Muscle of leg (tissue), 11 donors: Measurements from ENCODE around the gene PLCB2. TPM values are rescaled to one million over a fixed set of nuclear protein-coding genes. Genes with fewer than 3 reads are reported as not detected.

Experiments
- DNase-seq: peaks from one replicate; pipeline ENCODE4 v3.0.0; 2013
- H3K27ac ChIP-seq: one replicate; pipeline ENCODE4 v1.5.1; 2013; ENCODE audit warnings: mild to moderate bottlenecking, low read length, control low read depth
- H3K27me3 ChIP-seq: one replicate; pipeline ENCODE4 v1.6.1; 2013; ENCODE audit warnings: low read length; ENCODE audit not compliant: control insufficient read depth, insufficient read depth
- H3K36me3 ChIP-seq: one replicate; pipeline ENCODE4 v1.6.1; 2013; ENCODE audit warnings: low read length; ENCODE audit not compliant: control insufficient read depth, insufficient read depth
- H3K4me1 ChIP-seq: one replicate; pipeline ENCODE4 v1.6.1; 2013; ENCODE audit warnings: low read length; ENCODE audit not compliant: control insufficient read depth, insufficient read depth
- H3K4me3 ChIP-seq: one replicate; pipeline ENCODE4 v1.5.1; 2013; ENCODE audit warnings: low read length, control low read depth
- H3K9me3 ChIP-seq: replicated peaks from 2 replicates; pipeline ENCODE4 v1.6.1; 2013; ENCODE audit warnings: low read depth, low read length; ENCODE audit not compliant: control insufficient read depth
- WGBS: methylation state at CpG from one replicate; pipeline ENCODE4 v1.1.5; 2013; ENCODE audit warnings: missing lambda C conversion rate; ENCODE audit not compliant: insufficient coverage; 5-methylcytosine and 5-hydroxymethylcytosine counted together
- polyA plus RNA-seq, 8 donors: library from polyadenylated mRNA; unstranded; fragments of 120-200 nt; gene quantifications; one replicate each; pipeline versions ENCODE4 v1.2.1 to v1.2.3, GENCODE V29; 2013; ENCODE audit warnings: inconsistent platforms in 1 of 8, low replicate concordance in 1 of 8; ENCODE audit not compliant: insufficient read length in 8 of 8, insufficient read depth in 1 of 8
- total RNA-seq: library from RNA; stranded (reverse); fragments of 120-200 nt; gene quantifications from one replicate; pipeline ENCODE4 v1.2.4, GENCODE V29; 2013

PLCB2 gene
- total and polyA plus RNA-seq, 9 donors = 4.8 to 11.5 (median 8.7) TPM

DNA sequence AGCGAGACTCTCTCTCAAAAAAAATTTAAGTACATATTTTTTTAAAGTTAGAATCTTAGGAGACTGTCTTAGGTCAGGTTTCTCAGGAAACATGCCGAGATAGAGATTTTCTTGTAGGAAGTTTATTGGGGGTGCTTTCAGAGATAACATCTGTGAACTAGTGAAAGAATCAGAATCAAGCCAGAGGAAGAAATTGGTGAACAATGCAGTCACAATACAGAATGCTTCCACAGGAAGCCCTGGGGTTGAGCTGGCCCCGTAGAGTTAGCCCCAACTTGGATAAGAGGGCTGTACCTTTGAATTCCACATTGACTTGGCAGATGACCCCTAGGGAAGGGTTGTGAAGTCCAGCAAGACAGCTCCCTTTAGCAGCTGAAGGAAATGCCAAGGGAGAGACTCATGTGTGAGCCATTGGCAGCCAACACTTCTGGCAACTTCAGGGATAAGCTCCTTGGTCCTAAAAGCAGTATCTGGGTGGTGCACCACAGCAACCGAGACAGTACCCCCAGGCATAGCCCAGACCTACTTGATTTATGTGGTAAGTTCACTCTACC is 7.1 kb upstream of the PLCB2 start:
- Histone ChIP-seq H3K4me1 (peaks cover 4% of the 10 kb centered on the region), H3K9me3 (no peaks in the 10 kb centered on the region), H3K36me3 (no peaks in the 10 kb centered on the region), H3K4me3 (no peak overlapping the region), H3K27ac (no peak overlapping the region), H3K27me3 (peaks cover 37% of the 10 kb centered on the region)
- 69% methylated on average over 2 of the region's 4 CpGs for WGBS
- DNase-seq = no peak

DNA sequence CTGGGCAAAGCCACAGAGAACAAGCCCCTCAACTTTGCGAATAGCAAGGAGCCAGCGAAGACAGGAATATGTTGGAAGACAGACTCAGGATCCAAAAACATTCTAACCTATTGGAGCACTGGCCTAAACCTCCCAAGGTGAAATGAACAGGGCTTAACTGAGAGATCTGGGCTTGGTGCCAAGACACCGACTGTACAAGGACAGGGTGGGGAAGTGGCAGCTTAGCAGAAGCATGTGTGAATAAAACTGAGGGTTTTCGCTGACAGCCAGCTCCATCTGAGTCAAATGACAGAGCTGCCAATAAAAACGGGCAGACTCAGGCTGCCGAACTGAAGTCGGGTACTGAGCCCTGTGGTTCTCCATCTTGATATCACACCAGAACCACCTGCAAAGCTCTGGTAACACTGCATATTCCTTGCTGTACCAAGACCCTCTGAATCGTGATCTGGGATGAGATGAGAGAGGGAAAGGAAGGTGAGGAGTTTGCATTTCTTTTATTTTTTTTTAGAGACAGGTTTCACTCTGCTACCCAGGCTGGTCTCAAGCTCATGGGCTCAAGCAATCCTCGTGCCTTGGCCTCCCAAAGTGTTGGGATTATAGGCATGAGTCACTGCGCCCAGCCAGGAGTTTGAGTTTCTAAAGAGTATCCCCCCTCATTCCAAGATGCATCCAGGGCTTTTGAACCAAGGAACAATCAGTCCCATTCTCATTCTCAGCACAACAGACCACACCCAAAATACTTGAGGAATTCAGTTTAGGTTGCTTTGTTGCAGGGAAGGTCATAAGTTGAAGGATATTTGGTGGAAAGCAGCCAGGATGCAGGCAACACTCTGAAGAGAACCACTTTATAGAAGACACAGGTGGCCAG is 6.0 kb upstream of the PLCB2 start:
- WGBS = 7% methylated on average over 3 of the region's 10 CpGs
- peaks cover 13% of the 10 kb centered on the region for H3K4me1 ChIP-seq

DNA sequence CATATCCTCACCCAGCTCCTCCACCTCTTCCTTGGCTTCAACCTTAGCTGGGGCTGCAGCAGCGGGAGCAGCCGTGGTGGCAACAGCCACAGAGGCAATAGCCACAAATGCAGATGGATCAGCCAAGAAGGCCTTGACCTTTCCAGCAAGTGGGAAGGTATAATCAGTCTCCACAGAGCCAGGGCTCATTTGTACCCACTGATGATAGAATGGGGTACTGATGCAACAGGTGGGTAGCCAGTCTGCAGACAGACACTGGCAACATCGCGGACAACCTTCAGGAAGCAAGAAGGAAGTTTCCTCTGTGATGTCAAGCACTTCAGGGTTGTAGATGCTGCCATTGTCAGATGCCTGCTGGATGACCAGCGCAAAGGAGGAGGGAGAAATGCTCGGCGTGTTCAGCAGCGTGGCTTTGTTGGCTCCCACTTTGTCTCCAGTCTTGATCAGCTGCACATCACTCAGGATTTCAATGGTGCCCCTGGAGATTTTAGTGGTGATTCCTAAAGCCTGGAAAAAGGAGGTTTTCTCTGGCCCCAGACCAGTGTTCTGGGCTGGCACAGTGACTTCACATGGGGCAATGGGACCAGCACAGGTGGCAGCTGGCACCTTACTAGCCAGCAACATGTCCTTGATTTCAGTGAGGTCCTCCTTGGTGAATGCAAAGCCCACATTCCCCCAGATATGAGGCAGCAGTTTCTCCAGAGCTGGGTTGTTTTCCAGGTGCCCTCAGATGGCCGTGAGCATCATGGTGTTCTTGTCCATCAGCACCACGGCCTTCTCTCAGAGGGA is 4.8 kb upstream of the PLCB2 start:
- no peak for DNase-seq
- 87% methylated on average over 9 of the region's 10 CpGs for WGBS
- no peaks in the 10 kb centered on the region for H3K9me3 ChIP-seq
- H3K27me3 ChIP-seq = peaks cover 34% of the 10 kb centered on the region
- no peak overlapping the region for H3K27ac ChIP-seq
- H3K4me3 ChIP-seq = no peak overlapping the region
- no peaks in the 10 kb centered on the region for H3K36me3 ChIP-seq
- peaks cover 23% of the 10 kb centered on the region for H3K4me1 ChIP-seq

More for the DNA sequence above, 6.0 kb upstream of the PLCB2 start:
- H3K27me3 ChIP-seq = peaks cover 36% of the 10 kb centered on the region
- H3K4me3 ChIP-seq = no peak overlapping the region
- no peaks in the 10 kb centered on the region for H3K36me3 ChIP-seq
- no peak overlapping the region for H3K27ac ChIP-seq
- H3K9me3 ChIP-seq = no peaks in the 10 kb centered on the region
- peak; percentile 68 for DNase-seq

DNA sequence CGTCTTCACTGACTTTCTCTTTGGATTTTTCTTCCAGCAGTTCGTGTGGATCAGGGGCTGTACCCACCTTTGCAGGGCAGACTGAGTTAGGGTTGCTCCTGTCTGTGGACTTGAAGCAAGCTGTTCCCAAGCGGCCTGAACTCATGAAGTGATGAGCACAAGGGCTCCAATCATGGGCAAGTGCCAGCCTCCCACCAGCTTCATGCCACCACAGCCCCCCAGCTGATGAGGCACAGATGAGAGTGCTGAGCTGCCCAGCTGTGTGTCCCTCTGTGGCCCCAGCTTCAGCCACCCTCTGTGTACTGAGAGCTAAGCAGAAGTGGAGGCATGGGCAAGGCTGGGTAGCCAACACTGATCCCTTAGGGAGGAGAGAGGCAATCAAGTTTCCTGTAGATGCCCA is 3.3 kb upstream of the PLCB2 start:
- peaks cover 31% of the 10 kb centered on the region for H3K27me3 ChIP-seq
- no peaks in the 10 kb centered on the region for H3K36me3 ChIP-seq
- 63% methylated on average over 1 of the region's 3 CpGs for WGBS
- no peak overlapping the region for H3K4me3 ChIP-seq
- no peak overlapping the region for H3K27ac ChIP-seq
- no peak for DNase-seq
- peaks cover 32% of the 10 kb centered on the region for H3K4me1 ChIP-seq
- no peaks in the 10 kb centered on the region for H3K9me3 ChIP-seq

DNA sequence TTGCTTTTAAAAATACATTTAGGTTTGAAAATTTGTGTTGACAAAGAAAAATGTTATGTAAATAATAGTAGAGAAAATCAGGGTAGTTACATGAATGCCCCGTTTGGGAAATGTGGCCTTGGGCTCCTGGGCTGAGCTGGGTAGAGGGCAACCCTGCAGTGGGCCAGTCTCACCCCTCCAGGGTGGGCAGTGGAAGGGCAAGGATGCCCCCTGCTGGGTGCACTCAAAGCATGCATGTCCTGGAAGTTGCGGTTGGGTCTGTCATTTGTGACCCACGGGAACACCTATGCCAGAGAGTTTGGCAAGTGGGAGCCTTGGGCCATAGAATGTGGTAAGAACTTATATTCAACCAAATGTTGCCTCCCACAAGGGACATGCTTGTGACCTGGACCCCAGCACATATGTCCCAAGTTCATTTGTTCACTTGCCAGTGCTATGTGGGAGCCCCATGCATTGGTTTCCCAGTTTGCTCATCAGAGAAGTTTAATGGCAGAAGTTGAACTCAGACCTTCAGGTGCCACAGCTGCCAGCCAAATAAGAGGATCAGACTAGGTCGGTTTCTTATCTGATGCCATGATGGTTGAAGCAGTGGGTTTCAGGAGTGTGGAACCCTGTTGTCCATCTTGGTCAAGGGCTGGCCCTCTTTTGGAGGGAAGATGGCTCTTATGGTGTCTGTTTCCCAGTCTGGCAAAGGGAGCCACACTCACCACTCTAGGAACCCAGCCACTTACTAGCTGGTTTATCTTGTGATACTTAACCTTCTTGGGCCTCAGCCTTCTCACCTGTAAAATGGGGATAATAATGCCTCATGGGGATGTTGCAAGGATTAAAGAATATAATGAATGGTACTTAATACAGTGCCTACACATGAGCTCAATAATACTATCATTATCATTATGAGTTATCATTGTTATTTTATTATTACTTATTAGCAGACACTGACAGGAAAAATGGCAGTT is 2.5 kb upstream of the PLCB2 start:
- 14% methylated on average over 2 of the region's 4 CpGs for WGBS
- no peak for DNase-seq
- no peak overlapping the region for H3K27ac ChIP-seq
- H3K4me1 ChIP-seq = peaks cover 32% of the 10 kb centered on the region
- no peaks in the 10 kb centered on the region for H3K36me3 ChIP-seq
- peaks cover 27% of the 10 kb centered on the region for H3K27me3 ChIP-seq
- no peak overlapping the region for H3K4me3 ChIP-seq
- no peaks in the 10 kb centered on the region for H3K9me3 ChIP-seq

DNA sequence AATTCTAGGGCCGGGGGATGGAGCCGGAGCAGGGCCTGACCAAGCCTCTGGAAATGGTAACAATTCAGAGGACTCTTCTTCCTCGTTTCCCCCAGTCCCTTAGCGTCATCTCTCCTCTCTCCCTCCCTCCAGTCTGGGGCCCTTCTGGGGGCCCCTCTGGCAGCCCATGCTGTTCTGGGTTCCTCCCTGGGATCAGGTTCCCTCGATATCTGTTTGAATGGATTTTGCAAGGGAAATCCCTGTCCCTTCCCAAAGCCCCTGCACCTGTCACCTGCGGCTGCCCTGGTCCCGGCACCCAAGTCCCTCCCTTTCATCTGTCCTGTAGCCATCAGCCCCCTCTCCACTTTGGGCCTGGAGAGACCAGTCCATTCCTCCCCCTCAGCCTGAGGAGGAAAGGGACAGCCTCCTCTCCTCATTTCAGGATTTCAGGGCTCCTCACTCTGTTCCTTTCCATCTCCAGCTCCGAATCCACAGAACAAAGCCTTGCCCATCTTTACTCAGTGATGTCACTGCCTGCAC is 1.7 kb upstream of the PLCB2 start:
- peaks cover 32% of the 10 kb centered on the region for H3K4me1 ChIP-seq
- no peaks in the 10 kb centered on the region for H3K9me3 ChIP-seq
- no peak overlapping the region for H3K4me3 ChIP-seq
- H3K27me3 ChIP-seq = peaks cover 21% of the 10 kb centered on the region
- 27% methylated on average over 8 of the region's 8 CpGs for WGBS
- H3K27ac ChIP-seq = no peak overlapping the region
- no peaks in the 10 kb centered on the region for H3K36me3 ChIP-seq
- DNase-seq = no peak

DNA sequence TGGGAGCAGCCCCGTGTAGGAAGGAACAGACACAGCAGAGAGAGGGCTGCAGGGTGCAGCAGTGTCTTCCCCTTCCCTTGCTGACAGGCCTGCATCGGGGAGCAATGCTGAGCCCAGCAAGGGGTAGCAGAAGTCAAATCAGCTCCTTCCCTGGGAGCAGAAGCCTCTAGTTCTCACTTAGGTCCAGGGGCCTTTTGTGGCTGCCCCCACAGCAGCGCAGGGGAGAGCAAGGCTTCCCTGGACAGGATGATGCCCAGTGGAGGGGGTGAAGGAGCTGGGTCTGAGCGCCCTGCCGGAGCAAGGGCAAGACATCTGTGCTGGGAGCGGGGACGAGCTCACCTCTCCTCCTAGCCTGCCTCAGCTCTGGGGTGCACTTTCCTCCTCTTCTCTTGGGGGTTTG is 827 bp downstream of the PLCB2 start:
- DNase-seq = no peak
- Histone ChIP-seq H3K27me3 (peaks cover 9% of the 10 kb centered on the region), H3K9me3 (no peaks in the 10 kb centered on the region), H3K27ac (no peak overlapping the region), H3K36me3 (no peaks in the 10 kb centered on the region), H3K4me1 (peaks cover 28% of the 10 kb centered on the region), H3K4me3 (peak overlapping the region; percentile 27)
- 0% methylated on average over 1 of the region's 7 CpGs for WGBS

DNA sequence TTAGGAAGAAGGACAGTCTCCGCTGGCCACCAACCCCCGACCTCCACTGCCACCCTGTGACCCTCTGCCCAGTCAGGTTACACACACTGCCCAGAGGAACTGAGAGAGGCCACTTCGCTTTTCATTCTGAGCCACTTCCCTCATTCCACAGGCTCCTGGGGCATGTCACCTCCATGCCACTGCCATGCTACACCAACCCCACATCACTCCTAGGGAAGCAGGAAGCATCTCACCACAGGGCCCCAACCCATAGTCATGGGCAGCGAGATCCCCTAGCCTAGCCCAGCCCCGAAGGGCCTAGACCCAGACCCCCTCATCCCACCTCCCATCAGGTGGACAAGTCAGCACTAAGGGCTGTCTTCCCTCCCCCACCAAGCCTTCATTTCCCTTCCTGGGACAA is 1.4 kb downstream of the PLCB2 start:
- H3K4me1 ChIP-seq = peaks cover 28% of the 10 kb centered on the region

DNA sequence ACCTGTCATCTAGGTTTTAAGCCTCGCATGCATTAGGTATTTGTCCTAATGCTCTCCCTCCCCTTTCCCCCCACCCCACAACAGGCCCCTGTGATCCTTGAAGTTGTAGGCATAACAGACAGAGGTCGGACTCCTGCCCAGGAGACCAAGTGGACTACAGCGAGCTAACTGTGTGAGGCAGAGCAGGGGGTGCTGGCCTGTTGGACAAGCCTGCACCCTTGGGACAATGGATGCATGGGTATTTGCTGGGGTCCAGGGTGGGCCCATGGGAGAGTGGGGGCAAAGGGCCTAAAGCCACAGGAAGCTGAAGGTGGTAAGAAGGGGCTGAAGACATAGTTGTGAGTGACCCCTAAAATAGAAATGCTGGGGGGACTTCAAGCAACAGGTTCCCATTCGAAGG is 2.5 kb downstream of the PLCB2 start:
- peaks cover 28% of the 10 kb centered on the region for H3K4me1 ChIP-seq

More for the DNA sequence above, 1.4 kb downstream of the PLCB2 start:
- peak overlapping the region; percentile 27 for H3K4me3 ChIP-seq
- no peaks in the 10 kb centered on the region for H3K9me3 ChIP-seq
- no peak overlapping the region for H3K27ac ChIP-seq
- H3K27me3 ChIP-seq = peaks cover 7% of the 10 kb centered on the region
- H3K36me3 ChIP-seq = no peaks in the 10 kb centered on the region
- 78% methylated on average over 5 of the region's 5 CpGs for WGBS
- no peak for DNase-seq

More for the DNA sequence above, 2.5 kb downstream of the PLCB2 start:
- Histone ChIP-seq H3K36me3 (no peaks in the 10 kb centered on the region), H3K27me3 (peaks cover 2% of the 10 kb centered on the region), H3K27ac (no peak overlapping the region), H3K4me3 (no peak overlapping the region), H3K9me3 (peaks cover 3% of the 10 kb centered on the region)
- DNase-seq = no peak
- WGBS = 71% methylated on average over 3 of the region's 4 CpGs
